GM21360 (cell line): Measurements from ENCODE around the gene TDP2.
"Not testable (repeated sequence)": the region's sequence is repeated elsewhere in the genome, so short reads cannot be mapped to it uniquely, and the experiment has no call there.

Experiments
- ATAC-seq: cut with Tn5 transposase; IDR thresholded peaks from one replicate; pipeline ENCODE4 v1.9.1; 2021; ENCODE audit warnings: mild to moderate bottlenecking, moderate library complexity; ENCODE audit not compliant: unreplicated experiment

Gene TDP2

DNA sequence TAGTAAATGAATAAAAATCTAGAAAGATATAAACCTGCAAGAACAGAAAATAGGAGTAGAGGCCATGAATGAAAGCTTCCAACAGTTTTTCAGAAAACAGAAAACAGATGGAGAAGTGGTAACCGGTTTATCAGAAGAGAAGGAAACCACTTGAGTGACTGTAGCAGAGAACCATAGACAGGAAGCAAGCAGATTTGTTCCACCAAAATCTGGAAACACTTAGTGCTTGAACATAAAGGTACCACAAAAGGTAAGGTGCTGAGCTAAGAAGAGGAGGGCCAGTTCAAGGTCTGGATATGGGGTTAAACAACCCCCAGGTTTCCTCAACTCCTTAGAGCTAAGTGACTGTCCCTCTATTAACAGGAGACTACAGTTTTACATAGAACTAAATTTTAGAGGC is 11.5 kb downstream of the TDP2 start:
- no peak for ATAC-seq

GRCh38 chr6:24650365-24650764 is 16.3 kb downstream of the TDP2 start:
- ATAC-seq: no peak

- no peak for ATAC-seq
These were observed 17.0 kb downstream of the TDP2 start for GRCh38 chr6:24649691-24650090.

DNA sequence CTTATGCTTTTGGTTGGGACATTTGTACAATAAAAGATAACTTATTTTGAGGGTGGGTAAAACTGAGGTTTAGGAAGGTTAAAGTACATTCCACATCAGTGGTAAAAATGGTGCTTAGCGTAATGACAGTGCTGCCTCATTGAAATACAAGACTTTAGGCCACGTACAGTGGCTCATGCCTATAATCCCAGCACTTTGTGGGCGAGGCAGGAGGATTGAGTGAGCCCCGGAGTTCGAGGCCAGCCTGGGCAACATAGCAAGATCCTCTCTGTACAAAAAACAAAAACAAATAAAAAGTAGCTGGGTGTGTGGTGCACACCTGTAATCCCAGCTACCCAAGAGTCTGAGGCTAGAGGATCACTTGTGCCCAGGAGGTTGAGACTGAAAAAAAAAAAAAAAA is 18.4 kb downstream of the TDP2 start:
- ATAC-seq: no peak

- ATAC-seq: no peak
These were observed 19.9 kb downstream of the TDP2 start for GRCh38 chr6:24646771-24647170.

GRCh38 chr6:24644377-24644776 is 22.3 kb downstream of the TDP2 start:
- no peak for ATAC-seq

GRCh38 chr6:24643920-24644319 is 22.8 kb downstream of the TDP2 start:
- ATAC-seq: no peak

DNA sequence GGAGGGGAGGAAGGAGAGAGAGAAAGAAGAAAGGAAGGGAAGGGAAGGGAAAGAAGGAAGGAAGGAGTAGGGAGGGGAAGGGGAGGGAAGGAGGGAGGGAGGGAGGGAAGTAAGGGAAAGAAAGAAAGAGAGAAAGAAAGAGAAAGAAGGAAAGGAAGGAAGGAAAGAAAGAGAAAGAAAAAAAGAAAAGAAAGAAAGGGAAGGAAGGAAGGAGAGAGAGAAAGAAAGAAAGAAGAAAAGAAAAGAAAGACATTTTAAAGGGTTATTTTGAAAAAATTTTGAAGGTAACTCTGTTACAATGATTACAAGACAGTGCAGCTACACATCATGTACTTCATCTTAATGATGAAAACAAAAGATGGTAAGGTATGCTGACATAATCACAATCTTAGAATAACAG is 24.6 kb downstream of the TDP2 start:
- ATAC-seq: no peak

DNA sequence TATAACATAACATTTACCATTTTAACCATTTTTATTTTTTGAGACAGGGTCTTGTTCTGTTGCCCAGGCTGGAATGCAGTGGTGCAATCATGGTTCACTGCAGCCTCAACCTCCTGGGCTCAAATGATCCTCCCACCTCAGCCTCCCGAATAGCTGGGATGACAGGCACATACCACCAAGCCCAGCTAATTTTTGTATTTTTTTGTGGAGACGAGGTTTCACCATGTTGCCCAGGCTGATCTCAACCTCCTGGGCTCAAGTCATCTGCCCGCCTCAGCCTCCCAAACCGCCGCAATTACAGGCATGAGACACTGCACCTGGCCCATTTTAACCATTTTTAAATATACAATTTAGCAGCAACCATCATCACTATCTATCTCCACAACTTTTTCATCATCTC is 26.1 kb downstream of the TDP2 start:
- ATAC-seq: not testable (repeated sequence)

- ATAC-seq: no peak
These were observed 26.5 kb downstream of the TDP2 start for GRCh38 chr6:24640166-24640565.

GRCh38 chr6:24636681-24637080 is 30.0 kb downstream of the TDP2 start:
- ATAC-seq: no peak

DNA sequence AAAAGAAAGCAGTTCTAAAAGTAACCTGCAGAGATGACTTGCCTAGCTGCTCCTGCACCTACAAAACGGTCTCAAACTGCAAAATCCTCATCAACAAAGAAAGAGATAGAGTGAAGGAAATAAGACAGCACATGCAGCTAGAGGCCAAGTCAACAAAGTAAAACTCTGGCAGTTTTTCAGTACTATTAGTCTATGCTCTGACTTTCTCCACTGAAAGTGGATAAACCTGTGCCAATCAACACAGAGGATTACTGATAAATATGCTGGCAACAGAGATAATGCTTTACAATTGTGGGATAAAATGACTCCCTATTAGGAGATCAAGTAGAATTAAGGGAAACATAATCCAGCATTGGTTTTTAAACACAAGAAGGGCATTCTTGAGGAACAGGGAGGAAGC is 34.1 kb downstream of the TDP2 start:
- ATAC-seq: no peak

GRCh38 chr6:24631671-24632070 is 35.0 kb downstream of the TDP2 start:
- ATAC-seq: no peak

DNA sequence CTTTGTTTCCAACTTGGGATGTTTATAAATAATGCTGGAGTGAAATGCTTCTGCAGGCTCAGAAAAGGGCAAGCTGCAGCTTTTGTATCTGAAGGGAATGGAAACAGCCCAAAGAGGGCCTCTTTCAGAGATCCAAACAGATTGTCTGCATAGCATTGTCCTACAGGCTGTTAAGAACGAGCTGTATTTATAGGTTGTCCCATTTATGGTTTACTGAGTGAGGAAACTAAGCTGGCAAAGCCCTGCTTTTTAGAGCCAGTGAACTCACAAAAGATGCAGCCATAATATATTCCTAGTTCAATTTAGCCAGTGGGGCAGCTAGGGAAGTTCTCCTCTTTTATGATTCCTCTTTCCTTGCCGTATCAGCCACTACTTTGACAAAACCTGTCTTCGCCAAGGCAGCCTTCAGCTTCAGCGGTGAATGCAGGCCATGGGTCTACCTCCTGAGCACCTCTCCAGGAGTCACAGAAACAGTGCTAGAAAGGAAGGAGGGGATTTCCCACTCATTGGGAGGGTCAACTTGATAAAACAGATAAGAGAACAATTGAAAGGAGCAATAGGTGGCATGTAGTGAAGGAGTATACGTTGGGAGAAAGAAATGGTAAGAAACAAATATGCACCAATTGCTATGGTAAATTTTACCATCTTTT is 35.7 kb downstream of the TDP2 start:
- ATAC-seq: no peak

GRCh38 chr6:24621626-24622289 is 44.9 kb downstream of the TDP2 start:
- ATAC-seq: no peak

DNA sequence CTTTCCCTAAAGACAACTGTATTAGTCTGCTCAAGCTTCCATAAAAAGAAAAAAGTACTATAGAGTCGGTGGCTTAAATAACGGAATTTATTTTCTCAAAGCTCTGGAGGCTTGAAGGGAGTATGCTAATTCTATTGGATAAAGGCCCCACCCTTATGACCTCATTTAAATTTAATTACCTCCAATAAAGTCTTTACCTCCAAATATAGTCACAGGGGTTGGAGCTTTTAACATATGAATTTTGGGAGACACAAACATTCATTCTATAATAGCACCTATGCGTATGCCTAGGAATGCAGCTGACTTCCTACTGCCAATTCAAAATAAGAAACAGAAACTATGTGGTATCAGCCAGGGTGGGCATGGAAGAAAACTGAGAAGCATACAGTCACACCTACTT is 46.1 kb downstream of the TDP2 start:
- ATAC-seq: no peak

DNA sequence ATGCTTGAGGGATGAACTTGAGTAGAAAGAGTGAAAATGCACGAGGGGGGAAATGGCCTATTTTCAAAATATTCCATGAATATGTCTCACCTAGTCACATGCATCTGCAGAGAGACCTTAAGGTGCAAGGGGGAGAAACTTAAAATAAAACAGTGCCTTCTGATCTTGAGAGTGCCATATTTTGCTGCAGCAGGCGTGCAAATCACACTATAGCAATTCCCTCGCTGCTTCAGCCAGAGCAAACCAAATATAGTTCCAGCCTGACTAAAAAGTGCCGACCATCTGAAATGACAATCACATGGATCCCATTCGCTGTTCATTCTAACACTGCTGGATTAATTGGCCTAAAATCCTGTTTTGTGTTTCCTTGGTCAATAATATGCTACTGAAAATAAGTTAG is 47.0 kb downstream of the TDP2 start:
- ATAC-seq: no peak

DNA sequence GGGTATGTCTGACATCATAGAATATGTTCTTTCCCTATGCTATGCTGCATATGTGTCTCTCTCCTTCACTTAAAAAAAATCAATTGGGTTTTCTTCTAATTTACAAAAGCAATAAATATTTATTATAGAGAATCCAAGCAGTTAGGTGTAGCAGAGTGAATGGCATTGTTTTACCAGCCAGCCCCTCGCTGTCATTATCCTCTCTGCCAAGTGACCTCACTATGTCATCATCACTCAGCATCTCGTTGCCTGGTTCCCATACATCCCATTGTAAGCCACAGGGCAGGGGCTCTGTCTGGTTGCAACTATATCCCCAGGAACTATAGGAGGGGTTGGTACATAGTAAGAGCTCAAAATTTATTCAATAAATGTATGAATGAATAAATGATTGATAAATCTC is 52.1 kb downstream of the TDP2 start:
- no peak for ATAC-seq

DNA sequence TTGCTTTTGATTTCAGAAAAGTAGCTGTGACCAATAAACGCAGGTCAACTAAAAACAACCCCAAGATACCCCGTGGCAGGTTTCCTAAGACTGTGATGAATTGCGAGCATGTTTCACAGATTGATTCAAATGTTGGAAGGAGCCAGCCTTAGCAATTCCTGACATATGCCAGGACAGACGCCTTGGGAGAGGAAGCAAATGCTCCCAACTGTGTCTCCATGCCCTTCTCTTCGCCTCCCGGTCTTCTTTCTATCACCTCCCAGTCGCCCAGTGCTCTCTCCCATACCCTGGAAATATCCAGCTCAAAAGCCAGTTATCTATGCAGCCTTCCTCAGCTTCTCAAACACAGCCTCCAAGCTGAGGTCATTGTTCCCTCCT is 52.7 kb downstream of the TDP2 start:
- no peak for ATAC-seq

GRCh38 chr6:24613361-24614042 is 53.2 kb downstream of the TDP2 start:
- no peak for ATAC-seq

- ATAC-seq: no peak
These were observed 56.0 kb downstream of the TDP2 start for GRCh38 chr6:24610672-24611071.

DNA sequence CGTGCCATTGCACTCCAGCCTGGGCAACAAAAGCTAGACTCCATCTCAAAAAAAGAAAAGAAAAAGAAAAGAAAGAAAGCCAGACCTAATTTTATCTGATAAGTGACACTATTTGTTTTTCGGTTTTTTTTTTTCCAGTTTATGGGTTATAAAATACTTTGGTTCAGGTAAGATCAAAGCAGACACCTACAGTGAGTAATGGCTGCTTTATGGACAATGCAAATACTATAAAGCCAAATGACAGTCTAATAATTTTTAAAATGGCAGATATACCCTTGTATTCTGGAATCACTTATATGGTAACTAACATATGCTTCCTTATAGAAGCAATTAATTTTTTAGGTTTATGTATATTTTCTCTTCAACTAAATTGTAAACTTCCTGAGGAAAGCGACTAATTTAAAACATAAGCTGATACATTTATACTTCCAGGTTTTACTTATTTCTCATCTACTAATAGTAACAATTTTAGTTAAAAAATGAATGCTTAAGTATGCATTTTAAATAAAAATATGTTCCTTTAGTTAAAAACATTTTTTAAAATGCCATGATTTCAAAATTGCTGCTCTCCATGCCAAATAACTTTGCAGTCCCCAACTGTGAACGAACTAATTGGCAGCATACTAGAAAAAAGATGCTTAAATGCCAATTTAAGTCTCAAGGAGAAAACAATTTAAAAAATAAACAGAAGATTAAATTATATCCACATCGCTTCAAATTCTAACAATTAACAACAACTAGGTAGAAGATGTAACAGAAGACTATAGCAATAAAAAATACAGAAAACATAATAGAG is 59.2 kb downstream of the TDP2 start:
- ATAC-seq: no peak
